SW 1271 (cell line): ENCODE results near the gene LRRC4.

Source experiments
- DNase-seq, 2 experiments: peaks; one replicate each; lab custom pipeline; 2025; lab: John Stamatoyannopoulos, UW

Gene LRRC4

DNA sequence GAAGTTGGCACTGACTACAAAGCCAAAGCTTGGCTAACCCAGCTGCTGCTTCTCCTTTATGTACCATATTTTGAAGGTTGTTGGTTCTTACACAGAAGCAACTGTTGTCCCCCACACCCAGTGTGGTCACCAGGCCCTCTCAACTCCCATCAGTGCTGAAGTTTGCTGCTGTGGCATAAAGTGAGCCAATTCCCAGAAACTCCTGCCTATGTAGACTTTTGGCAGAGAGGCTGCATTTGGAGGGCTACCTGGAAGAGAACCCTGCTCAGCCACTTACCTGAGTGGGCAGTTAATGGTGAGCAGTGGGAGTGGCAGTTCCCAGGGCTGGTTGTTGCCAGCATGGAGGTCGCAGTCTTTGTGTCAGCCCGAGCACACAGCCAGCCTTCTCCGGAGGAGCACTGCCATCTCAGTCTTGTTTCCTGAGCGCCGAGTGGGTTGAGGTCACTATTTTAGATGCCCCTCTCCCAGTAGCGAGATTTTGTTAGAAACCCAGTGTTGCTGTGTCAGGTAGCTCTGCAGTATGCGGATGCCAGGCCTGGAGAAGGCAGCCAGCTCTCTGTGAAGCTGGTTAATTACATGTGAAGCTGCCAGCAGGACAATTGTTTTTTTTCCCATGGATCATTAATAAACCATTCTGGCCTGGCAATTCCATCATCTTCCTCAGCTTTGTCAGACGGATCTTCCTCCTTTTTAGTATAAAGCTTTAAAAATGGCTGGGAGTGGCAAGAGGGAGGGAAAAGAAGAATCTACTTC, 24.5 kb downstream of the LRRC4 start:
- no peak for DNase-seq

- DNase-seq, result no peak
Observed at GRCh38 chr7:128005759-128006159, 25.5 kb downstream of the LRRC4 start.

DNA sequence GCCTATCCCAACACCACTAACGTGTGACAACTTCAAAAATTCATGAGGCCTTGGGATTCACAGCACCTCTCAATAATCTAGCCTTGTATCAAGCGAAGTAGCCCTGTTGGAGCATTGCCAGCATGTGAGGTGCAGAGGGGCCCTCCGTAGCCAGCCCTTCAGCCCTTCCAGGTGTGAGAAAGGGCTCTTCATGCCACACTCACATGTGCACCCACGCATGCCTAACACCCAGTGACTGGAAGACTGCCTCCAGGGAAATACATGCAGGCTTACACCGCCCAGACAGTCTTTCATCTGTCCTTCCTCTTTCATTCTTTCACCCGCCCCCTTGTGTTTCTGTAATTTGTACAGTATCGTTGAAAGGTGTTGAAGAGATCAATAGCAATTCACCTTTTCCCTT, 26.1 kb downstream of the LRRC4 start:
- DNase-seq, result no peak

GRCh38 chr7:128004623-128005022, 26.6 kb downstream of the LRRC4 start:
- DNase-seq, result no peak

- no peak for DNase-seq
Observed at GRCh38 chr7:128003787-128004186, 27.4 kb downstream of the LRRC4 start.

GRCh38 chr7:128003167-128003566, 28.1 kb downstream of the LRRC4 start:
- DNase-seq, result no peak

DNA sequence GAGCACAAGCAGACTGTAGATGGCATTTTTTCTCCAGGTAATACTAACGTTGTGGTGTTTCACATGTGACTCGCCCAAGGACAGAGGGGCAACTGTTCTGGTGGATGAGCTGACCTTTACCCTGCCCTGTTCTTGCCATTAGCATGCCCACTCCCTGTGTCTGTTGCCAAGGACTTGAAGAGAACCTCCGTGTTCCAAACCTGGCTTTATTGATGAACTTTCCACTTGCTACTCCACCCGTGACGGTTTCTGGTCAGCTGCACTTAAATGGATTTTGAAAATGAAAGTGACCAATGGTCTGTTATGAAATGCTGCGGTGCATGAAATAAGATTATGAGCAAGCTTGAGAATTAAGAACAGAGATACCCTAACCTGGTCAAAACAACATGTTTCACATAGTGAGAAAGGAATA, 30.4 kb downstream of the LRRC4 start:
- DNase-seq, result no peak

- DNase-seq, result no peak
Observed at GRCh38 chr7:128000048-128000447, 31.2 kb downstream of the LRRC4 start.

DNA sequence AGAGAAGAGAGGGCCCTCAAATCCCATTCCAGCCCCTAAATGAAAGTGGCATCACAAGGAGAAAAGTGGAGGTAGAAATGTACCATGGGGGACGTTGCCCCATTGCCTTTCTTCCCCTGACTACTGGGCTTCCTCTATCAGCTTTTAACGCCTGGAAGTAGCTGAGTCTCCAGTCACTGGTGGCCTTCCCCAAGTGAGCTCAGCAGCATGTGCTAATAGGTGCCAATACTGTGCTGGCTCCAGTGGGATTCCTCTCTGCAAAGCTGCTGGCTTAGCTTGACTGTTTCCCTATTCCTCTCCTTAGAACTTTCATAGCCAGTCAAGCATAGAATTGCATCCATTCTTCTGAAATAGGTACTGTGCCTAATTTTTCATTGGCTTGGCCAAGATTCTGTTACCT, 32.6 kb downstream of the LRRC4 start:
- DNase-seq, result no peak

DNA sequence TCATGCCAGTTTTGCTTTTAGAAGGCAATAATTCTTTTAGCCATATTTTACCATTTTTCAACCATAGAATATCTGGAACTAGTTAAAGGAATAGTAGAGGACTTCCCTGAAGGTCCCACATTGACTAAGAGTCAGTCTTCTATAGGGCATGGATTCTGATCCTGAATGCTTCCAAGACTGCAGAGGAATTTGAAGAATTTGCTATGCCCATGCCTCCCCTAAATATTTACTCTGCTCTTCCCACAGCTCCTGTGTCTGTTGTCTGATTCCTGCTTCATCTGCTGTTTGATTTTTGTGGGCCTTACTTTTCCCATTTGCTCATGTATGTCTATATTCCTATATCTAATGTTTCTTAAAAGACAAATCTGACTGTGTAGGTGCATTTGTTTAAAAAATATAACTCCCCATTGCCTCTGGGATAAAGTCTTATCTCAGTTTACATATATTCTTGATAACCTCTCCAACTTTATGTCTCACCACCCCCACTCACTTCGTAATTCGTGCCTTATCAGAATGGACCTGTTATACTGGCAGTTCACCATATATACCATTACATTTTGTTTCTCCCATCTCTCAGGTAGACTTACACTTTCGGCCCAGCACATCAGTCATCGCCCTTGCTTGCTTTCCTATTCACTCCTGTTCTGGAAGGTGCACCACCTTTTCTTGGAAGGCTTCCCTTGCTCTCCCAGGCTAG, 33.9 kb downstream of the LRRC4 start:
- no peak for DNase-seq

DNA sequence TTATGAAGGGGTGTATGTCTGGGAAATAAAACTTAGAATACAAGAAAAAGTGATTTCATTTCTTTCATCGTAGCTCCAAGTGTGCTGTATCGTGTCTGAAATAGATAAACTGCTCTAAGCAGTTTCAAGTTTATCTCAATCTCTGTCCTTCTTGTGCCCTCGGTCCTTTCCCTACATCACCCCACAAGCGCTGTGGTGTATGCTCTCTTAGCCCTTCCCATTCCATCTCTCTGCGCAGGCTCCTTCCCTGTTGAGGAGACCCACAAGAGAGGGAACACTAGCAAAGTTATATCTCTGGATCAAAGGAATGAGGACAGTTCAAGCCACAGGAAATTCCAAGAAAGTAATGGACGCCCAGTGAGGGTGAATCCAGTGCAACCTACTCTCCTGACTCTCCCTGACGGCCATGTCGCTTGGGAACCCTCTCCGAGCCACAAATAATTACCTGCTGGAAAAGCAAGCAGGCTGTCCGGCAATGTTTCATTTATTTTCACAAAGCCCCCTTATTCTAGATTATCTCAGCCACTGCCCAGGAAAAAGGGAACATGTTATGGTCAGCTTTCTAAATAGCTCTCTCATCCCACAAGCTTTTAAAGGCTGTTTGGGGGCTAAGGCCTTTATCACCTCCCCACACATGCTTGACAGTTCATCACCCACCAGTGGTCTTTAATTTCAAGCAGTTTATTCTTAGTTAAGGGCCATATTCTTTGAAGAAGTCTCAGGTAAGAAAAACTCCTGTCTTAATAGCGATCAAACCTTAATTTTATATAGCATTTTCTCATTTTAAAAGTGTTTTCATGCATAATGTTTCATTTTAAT, 34.8 kb downstream of the LRRC4 start:
- DNase-seq, result no peak

DNA sequence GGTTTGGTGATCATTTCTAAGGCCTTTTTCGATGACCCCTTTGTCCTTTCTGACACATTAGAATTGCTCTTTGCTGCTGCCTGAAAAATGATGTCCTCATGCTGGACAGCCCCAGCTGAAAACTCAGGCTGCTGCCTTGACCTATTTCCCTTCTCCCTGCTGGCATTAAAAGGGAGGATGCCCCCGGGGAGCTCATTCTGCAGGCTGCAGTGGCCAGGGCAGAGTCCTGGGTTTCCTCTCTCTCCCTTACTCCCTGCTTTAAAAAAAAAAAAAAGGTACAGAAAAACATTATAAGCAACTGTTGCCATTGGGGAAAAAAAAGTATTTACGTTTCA, 35.4 kb downstream of the LRRC4 start:
- no peak for DNase-seq

DNA sequence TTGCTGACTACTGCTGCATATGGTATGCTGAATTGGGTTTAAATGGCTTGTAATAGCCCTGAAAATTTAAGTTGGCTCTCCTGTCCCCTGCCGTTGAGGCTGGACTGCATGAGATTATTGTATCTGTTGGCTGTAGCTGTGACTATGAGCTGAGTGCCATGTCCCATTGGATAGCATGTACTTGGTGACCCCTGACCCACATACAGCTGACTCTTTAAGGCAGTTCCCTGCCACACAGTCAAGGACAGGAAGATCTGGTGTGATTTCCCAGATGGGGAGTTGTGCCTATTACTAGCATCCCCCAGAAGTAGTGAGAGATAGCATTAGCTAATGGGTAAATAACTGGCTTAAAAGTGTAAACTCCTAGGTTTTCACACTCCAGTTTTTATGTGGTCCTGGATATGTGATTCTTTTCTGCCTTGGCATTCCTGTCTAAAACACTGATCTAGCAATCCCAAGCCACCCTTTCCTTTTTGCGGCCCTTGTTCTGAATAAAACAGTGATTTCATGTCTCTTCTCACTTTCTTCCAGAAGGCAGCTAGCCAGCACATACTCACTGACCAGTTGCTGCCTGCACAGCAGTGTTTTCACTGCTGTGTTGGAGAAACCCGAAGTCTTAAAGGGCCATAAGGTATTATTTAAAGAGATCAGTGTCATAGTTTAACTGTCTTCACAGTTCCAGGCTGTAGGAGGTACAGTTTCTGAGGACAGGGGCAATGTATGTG, 35.9 kb downstream of the LRRC4 start:
- DNase-seq, result no peak

DNA sequence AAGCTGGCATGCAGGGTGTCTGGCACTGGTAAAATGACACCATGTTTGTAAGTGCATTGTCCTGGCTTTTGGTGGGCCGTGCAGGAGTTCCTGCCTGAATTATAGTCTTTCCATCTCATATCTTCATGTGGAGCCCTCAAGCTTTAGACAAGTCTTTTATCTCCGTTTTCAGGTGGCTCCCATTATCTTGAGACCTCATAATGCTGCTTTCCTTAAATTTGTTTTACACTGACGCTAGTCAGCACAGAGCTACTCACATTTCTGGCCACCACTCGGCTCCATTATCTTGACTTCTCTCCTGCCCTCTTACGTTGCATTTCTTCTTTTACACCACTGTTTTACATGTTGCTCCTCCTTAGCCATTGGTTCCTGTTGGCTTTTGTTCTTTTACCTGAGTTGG, 37.2 kb downstream of the LRRC4 start:
- DNase-seq, result no peak

DNA sequence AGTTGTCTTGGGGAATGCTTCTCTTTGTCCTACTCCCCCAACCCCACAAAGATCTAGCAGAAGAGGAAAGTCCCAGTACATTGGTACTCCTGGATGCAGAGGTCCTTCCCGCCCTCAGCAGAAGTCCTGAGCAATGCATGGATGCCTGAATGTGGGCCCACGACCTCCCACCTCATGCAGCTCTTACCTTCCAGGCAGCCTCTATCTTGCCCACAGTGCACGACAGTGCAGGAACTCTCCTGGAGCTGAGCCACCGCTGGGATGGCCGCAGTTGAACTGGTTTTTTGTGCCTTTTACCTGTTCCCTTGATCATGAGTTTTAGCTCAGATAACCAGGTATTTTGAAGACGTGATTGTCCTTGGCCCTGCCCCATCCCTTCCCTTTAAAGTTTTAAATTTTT, 37.9 kb downstream of the LRRC4 start:
- no peak for DNase-seq

- DNase-seq, result no peak
Observed at GRCh38 chr7:127988751-127989150, 42.5 kb downstream of the LRRC4 start.

DNA sequence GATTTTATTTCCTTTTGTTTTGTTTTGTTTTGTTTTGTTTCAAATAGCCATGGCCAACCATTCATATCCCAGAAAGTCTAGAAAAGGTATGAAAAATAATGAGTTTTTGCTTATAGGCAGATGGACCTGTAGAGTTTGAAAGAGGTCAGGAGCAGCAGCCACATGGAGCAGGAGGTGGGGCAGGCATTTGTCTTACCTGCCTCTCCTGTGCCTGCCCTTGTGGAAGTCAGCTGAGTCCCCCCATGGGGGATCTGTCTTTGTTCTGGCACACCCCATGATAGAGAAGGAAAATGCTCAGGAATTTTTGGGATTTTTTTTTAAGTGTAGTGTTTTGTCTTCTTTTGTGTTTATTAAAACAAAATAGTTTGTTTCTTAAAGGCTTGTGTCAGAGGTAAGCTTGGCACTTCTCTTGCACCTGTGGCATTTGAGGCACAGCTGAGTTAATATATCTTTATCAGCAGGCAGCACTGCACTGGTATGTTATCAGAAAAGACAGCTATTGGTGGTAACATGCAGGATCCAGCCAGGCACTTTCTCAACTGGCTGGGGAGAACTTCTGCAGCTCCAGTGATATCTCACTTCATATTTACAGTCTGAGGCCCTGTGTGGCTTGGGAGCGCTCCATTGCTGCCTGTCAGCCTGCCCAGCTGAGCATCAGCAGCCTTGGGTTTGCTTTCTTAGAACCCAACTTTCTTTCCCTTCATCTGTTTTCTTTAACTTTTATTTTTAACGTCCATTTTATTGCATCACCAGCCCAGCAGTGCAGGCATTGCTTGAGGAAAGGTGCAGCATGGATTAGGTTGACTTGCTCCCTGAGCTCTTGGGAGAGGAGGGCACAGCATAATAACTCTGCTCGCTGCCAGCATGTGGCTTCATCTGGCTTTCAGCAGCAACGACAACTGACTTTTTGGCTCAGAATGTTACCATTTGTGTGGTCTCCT, 44.4 kb downstream of the LRRC4 start:
- DNase-seq, result no peak

DNA sequence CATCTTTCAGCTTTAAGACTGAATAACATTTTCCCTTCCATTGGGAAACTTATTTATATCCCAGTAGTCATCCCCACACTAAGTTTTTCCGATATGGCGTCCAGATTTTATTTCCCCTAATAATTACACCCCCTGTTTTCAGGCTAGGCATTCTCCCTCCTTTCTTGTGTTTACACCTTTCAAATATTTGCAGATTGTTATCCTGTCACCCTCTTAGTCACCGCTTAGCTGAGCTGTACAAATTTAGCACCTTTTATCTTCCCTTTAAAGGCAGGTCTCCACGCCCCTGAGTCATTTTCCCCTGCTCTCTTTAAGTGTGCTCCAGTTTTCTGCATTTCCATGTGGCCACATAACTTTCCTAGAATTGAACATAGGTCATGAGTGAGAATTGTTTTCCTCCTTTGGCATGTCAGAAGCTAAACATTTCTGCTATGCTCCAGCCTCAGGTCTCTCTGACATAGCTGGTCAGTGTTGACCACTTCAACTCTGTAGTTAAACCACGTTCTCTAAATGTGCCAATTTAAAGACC, 47.4 kb downstream of the LRRC4 start:
- DNase-seq, result no peak

- no peak for DNase-seq
Observed at GRCh38 chr7:127981965-127982364, 49.3 kb downstream of the LRRC4 start.

GRCh38 chr7:127980901-127981300, 50.3 kb downstream of the LRRC4 start:
- DNase-seq, result no peak

DNA sequence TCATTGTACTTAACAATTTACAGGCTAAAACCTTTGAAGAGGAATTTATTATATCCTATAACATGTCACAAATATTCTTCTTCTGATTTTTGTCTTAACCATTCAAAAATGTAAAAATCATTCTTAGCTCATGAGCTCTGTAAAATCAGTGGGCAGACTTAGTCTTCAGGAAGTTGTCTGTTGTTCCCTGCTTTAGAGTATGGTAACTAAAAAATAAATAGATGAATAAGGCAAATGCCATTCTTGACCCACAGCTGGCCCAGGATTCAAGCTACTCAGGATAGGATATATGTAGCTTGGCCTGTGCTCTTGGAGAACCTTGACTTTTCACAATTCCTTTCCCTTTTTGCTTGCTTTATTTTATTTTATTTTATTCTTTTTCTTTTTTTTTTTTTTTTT, 51.5 kb downstream of the LRRC4 start:
- no peak for DNase-seq
